Cardiac fibroblast (primary cell): ENCODE results near the gene PANK1.

Experiments
- DNase-seq, 2 donors: peaks; one replicate each; pipeline versions ENCODE4 v3.0.0 to v3.0.0-alpha.2; 2010; ENCODE audit warnings: low read depth in 2 of 2
- H3K4me3 ChIP-seq, 2 donors: replicated peaks in 1 of 2; 1 replicate in 1 of 2; 2 replicates in 1 of 2; pipeline ENCODE4 v1.5.1; 2011; ENCODE audit warnings: low read depth in 2 of 2, low read length in 2 of 2, mild to moderate bottlenecking in 2 of 2, moderate library complexity in 1 of 2
- CTCF ChIP-seq: IDR thresholded peaks from one replicate; pipeline ENCODE4 v1.5.1; 2011; ENCODE audit warnings: low read depth, mild to moderate bottlenecking, low read length, inconsistent platforms

PANK1 gene

GRCh38 chr10:89679986-89680385, 34.9 kb upstream of the PANK1 start:
- DNase-seq = no peak
- H3K4me3 ChIP-seq = no peak overlapping the region
- TF ChIP-seq CTCF = no peak

GRCh38 chr10:89677341-89677740, 32.3 kb upstream of the PANK1 start:
- TF ChIP-seq CTCF = no peak
- no peak overlapping the region for H3K4me3 ChIP-seq
- DNase-seq = no peak

GRCh38 chr10:89670926-89671325, 25.9 kb upstream of the PANK1 start:
- no peak for DNase-seq
- TF ChIP-seq CTCF = no peak
- H3K4me3 ChIP-seq = no peak overlapping the region

GRCh38 chr10:89669985-89670384, 24.9 kb upstream of the PANK1 start:
- TF ChIP-seq CTCF = no peak
- no peak for DNase-seq
- no peak overlapping the region for H3K4me3 ChIP-seq

- no peak for TF ChIP-seq CTCF
- DNase-seq = no peak
- H3K4me3 ChIP-seq = no peak overlapping the region
These were observed 23.5 kb upstream of the PANK1 start for GRCh38 chr10:89668386-89669071.

GRCh38 chr10:89666138-89666537, 21.1 kb upstream of the PANK1 start:
- TF ChIP-seq CTCF = no peak
- H3K4me3 ChIP-seq = no peak overlapping the region
- no peak for DNase-seq

GRCh38 chr10:89665302-89665701, 20.3 kb upstream of the PANK1 start:
- no peak for TF ChIP-seq CTCF
- no peak overlapping the region for H3K4me3 ChIP-seq
- DNase-seq = no peak
